ENCODE data around the gene PTCH2.

The PTCH2 gene

DNA sequence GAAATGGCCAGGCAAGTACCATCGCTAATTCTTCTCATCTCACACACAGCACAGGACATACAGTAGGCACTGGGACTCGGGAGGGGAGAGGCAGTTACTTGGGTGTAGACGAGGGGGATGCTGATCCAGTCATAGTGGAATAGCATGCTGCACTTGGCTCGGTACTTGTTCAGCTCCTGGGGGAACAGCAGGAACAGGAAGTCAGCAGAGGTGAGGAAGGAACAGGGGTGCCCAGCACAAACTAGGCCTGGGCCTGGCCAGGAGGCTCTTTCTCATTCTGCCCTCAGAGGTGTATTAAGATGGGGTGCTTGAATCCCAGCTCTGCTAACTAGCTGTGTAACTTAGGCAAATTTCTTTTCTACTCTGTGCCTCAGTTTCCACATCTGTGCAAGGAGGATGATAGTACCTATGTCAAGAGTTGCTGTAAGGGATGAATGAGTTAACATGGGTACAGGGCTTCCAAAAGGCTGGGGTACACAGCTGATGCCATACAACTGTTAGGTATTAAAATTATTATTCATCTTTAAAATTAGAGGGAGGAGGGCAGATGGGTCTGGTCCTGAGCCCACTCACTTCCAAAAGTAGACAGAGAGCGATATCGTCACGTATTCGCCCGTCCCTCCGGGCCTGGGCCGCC lies 57.4 kb downstream of the PTCH2 start:
- H3K4me3 Mint-ChIP-seq: peak overlapping the region; percentile 84
- peaks cover 5% of the 10 kb centered on the region for H3K36me3 Mint-ChIP-seq
- no peaks in the 10 kb centered on the region for H3K27me3 Mint-ChIP-seq
- peaks cover 37% of the 10 kb centered on the region for H3K4me1 Mint-ChIP-seq
- no peaks in the 10 kb centered on the region for H3K9me3 Mint-ChIP-seq
- peak overlapping the region; percentile 59 for H3K27ac Mint-ChIP-seq

DNA sequence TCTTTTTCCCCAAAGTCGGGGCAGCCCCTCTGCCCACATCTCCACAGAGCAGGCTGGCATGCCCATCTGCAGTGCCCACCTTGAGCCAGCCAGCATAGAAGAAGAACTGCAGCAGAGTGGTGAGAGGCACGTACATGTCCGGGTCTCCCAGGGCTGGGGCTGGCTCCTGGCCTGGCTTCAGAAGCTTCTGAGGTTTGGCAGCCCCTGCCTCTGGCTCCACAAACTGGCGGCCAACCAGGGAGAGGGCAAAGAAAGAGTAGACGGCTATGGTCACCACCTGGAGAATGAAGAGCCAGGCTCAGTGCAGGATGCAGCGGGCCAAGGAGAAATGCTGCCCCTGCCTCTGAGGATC lies 58.0 kb downstream of the PTCH2 start:
- H3K36me3 Mint-ChIP-seq: peaks cover 10% of the 10 kb centered on the region
- peak overlapping the region; percentile 76 for H3K27ac Mint-ChIP-seq
- H3K4me3 Mint-ChIP-seq: peak overlapping the region; percentile 84
- no peaks in the 10 kb centered on the region for H3K9me3 Mint-ChIP-seq
- peaks cover 42% of the 10 kb centered on the region for H3K4me1 Mint-ChIP-seq
- H3K27me3 Mint-ChIP-seq: no peaks in the 10 kb centered on the region

DNA sequence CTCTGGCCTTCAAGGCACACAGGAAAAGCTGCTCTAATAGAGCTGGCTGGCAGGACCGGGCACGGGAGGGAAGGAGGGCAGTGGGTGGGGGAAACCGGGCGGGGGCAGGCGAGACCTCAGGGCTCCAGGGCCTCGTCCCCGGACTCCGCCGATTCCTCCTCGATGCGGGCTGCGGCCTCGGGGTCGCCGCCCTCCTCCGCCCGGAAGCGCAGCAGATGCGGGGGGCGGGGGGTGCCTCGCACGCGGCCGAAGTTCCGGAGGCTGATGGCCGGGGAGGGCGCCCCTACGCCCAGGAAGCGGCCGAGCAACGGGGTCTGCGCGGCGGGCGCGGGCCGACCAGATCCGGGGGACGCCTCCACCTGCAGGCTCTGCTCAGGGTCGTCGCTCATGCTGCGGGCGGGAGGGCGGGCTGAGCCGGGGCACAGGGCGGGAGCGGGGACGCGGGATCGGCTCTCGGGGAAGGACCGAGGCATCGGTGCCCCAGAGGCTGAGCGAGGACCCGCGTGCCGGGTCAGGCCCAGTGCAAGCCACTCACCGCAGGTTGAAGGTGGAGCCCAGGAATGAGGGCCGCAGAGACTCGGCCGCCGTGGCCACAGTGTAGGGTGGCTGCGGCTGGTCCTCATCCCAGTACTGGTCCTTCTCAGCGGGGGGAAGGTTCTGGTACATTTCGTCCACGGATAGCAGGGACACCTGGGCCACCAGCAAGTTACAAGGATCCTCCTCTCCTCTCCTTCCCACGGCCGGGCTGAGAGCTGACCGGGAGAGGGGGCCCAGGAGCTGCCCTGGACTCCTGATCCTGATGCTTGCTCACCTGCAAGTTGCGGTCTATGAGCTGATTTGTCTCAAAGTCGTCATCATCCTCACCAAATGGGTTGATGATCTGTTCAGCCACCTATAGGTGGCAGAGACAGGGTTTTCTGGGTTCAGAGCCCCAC lies 58.7 kb downstream of the PTCH2 start:
- Mint-ChIP-seq H3K27me3 (no peaks in the 10 kb centered on the region), H3K36me3 (peaks cover 12% of the 10 kb centered on the region), H3K4me3 (peak overlapping the region; percentile 84), H3K9me3 (no peaks in the 10 kb centered on the region), H3K27ac (peak overlapping the region; percentile 76), H3K4me1 (peaks cover 43% of the 10 kb centered on the region)

DNA sequence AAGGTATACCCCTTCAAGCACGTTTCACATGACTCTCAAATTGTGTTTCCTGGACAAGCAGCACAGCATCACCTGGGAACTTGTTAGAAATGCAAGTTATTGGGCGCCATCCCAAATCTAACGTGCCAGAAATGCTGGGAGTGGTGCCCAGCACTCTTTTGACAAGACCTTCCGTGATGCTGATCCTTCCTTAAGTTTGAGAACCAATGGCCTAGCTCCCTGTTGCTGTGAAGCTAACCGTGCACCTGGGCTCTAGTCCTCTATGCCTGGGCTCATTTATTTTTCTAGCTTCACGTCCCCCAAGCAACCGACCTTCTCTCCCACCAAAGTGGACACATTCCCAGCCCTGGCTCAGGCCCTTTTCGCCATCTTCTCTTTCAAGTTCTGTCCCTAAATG lies 59.4 kb downstream of the PTCH2 start:
- Mint-ChIP-seq H3K36me3 (peaks cover 17% of the 10 kb centered on the region), H3K27me3 (no peaks in the 10 kb centered on the region), H3K27ac (peak overlapping the region; percentile 4), H3K4me1 (peaks cover 49% of the 10 kb centered on the region), H3K4me3 (peak overlapping the region; percentile 56), H3K9me3 (no peaks in the 10 kb centered on the region)

DNA sequence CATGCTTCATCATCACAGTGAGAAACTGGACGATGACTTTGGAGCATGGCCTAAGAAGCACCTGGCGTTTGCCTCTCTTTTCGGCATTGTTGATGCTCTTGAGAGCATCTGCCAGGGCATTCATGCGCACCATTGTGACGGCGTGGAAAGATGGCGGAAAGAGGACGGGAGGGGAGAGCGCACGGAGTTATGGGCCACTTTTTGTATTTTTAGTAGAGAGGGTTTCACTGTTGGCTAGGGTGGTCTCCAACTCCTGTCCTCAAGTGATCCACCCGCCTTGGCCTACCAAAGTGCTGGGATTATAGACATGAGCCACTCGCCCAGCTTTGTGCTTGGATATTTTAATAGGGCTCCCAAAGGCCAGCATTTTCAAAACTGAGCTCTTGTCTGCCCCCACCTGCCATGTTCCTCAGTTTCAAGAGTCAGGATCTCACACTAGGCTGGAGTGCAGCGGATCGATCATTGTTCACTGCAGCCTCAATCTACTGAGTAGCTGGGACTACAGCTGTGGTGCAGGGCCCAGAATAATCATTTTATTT lies 62.4 kb downstream of the PTCH2 start:
- peaks cover 53% of the 10 kb centered on the region for H3K4me1 Mint-ChIP-seq
- H3K4me3 Mint-ChIP-seq: peak overlapping the region; percentile 68
- H3K36me3 Mint-ChIP-seq: peaks cover 38% of the 10 kb centered on the region
- no peaks in the 10 kb centered on the region for H3K27me3 Mint-ChIP-seq
- no peaks in the 10 kb centered on the region for H3K9me3 Mint-ChIP-seq
- H3K27ac Mint-ChIP-seq: peak overlapping the region; percentile 68

DNA sequence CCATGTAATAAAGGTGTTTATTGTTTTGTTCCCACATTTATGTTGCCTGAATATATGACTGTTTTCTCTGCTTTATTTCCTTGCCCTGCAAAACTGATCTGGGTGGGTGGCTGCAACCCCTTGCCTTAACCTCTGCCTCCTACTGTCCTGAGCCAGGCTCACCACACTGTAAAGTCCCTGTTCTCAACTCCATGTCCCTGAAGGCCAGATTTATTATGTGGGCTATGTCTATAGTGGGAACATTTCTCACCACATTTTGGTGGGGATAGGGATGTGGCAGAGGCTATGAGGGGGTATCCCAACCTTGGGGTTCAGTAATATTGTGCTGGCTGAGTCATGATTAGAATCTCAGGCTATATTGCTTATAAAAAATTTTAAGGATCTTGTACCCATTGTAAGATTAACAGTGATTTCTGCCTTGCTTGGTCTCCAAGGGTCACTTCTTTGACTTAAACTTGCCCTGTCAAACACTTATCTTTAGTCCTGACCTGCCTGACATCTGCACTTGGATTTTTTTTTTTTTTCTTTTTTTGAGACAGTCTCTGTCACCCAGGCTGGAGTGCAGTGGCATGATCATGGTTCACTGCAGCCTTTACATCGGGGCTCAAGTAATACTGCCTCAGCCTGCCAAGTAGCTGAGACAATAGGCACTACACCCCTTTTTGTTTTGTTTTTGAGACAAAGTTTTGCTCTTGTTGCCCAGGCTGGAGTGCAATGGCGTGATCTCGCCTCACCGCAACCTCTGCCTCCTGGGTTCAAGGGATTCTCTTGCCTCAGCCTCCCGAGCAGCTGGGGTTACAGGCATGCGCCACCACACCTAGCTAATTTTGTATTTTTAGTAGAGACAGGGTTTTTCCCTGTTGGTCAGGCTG lies 64.1 kb downstream of the PTCH2 start:
- peaks cover 38% of the 10 kb centered on the region for H3K36me3 Mint-ChIP-seq
- H3K27ac Mint-ChIP-seq: peak overlapping the region; percentile 84
- no peaks in the 10 kb centered on the region for H3K27me3 Mint-ChIP-seq
- peak overlapping the region; percentile 97 for H3K4me3 Mint-ChIP-seq
- peaks cover 51% of the 10 kb centered on the region for H3K4me1 Mint-ChIP-seq
- no peaks in the 10 kb centered on the region for H3K9me3 Mint-ChIP-seq

DNA sequence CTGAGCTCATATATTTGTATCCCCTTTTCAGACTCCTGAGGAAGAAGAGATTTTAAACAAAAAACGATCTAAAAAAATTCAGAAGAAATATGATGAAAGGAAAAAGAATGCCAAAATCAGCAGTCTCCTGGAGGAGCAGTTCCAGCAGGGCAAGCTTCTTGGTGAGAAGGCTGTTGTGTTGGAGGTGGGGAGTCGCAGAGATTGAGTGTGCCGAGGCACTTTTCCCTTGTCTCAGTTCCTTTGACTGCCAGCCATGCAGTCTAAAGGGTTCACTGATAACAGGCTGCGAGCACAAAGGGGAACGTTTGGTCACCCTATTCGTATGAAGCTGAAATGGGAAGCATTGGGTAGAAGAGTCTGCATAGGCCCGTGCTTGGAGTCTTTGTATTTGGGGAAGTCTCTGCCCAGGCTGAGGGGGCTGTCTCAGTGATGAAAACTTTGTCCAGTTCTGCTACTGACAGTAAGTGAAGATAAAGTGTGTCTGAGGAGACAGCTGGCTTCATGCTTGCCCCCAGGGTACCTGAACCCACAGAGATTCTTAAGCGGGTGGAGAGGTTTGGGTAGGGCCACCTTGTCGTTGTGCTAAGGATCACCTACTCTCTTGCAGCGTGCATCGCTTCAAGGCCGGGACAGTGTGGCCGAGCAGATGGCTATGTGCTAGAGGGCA lies 65.0 kb downstream of the PTCH2 start:
- Mint-ChIP-seq H3K27me3 (no peaks in the 10 kb centered on the region), H3K27ac (peak overlapping the region; percentile 95), H3K4me3 (peak overlapping the region; percentile 97), H3K36me3 (peaks cover 38% of the 10 kb centered on the region), H3K9me3 (no peaks in the 10 kb centered on the region), H3K4me1 (peaks cover 45% of the 10 kb centered on the region)

DNA sequence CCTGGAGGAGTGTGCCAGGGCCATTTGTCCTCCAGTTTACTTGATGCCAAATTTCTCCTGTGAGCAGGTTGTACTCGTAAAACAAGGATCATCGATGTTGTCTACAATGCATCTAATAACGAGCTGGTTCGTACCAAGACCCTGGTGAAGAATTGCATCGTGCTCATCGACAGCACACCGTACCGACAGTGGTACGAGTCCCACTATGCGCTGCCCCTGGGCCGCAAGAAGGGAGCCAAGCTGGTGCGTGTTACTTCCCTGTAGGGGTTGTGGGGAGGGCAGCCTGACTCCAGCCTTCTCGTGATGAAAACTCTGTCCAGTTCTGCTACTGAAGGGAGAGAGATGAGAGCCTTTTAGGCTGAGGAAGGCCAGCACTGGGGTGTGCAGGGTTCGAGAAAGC lies 65.5 kb downstream of the PTCH2 start:
- Mint-ChIP-seq H3K4me1 (peaks cover 44% of the 10 kb centered on the region), H3K27ac (peak overlapping the region; percentile 95), H3K36me3 (peaks cover 38% of the 10 kb centered on the region), H3K27me3 (no peaks in the 10 kb centered on the region), H3K4me3 (peak overlapping the region; percentile 97), H3K9me3 (no peaks in the 10 kb centered on the region)

DNA sequence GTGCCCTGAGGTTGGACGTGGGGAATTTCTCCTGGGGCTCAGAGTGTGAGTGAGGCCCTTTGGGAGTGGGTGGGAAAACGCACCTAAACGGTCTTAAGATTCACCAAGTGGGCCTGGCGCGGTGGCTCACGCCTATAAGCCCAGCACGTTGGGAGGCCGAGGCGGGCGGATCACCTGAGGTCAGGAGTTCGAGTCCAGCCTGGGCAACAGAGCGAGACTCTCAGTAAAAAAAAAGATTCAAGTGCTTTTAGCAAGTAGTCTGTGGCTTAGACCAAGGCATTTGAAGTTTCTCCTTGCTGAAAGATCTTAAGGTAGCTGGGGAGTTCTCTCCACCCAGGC lies 66.4 kb downstream of the PTCH2 start:
- H3K4me3 Mint-ChIP-seq: peak overlapping the region; percentile 97
- no peaks in the 10 kb centered on the region for H3K9me3 Mint-ChIP-seq
- peaks cover 44% of the 10 kb centered on the region for H3K4me1 Mint-ChIP-seq
- no peaks in the 10 kb centered on the region for H3K27me3 Mint-ChIP-seq
- peak overlapping the region; percentile 99 for H3K27ac Mint-ChIP-seq
- H3K36me3 Mint-ChIP-seq: peaks cover 38% of the 10 kb centered on the region

DNA sequence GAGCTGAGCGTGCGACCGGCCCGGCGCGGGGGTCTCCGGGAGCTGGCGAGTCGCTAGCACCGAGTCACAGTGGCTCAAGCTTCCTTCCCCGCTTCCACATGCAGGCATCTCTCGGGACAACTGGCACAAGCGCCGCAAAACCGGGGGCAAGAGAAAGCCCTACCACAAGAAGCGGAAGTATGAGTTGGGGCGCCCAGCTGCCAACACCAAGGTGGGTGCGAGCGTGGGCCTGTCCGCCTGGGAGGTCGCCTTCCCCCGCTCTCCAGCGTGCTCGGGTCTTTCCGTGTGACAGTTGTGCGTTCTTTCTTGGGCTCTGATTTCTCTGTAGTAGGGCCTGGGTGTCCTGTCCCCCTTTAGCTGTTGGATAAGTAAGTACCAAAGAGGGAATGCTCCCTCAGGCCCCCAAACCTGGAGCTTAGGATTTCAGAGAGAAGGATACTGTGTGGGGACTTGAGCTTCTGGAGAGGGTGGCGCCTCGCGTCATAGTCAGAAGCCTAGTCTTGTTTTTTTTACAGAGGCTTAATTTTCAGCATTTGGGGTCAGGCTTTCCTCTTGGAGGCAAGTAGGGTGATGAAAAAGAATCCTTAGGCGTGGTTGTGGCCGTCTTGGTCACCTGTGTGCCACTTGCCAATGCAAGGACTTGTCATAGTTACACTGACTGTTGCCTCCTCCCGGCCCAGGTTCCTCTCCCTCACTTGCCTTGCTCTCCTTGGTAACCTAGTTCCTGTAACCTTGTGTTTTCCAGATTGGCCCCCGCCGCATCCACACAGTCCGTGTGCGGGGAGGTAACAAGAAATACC lies 66.9 kb downstream of the PTCH2 start:
- peaks cover 38% of the 10 kb centered on the region for H3K4me1 Mint-ChIP-seq
- H3K4me3 Mint-ChIP-seq: peak overlapping the region; percentile 97
- H3K27me3 Mint-ChIP-seq: no peaks in the 10 kb centered on the region
- no peaks in the 10 kb centered on the region for H3K9me3 Mint-ChIP-seq
- H3K27ac Mint-ChIP-seq: peak overlapping the region; percentile 99
- peaks cover 35% of the 10 kb centered on the region for H3K36me3 Mint-ChIP-seq

DNA sequence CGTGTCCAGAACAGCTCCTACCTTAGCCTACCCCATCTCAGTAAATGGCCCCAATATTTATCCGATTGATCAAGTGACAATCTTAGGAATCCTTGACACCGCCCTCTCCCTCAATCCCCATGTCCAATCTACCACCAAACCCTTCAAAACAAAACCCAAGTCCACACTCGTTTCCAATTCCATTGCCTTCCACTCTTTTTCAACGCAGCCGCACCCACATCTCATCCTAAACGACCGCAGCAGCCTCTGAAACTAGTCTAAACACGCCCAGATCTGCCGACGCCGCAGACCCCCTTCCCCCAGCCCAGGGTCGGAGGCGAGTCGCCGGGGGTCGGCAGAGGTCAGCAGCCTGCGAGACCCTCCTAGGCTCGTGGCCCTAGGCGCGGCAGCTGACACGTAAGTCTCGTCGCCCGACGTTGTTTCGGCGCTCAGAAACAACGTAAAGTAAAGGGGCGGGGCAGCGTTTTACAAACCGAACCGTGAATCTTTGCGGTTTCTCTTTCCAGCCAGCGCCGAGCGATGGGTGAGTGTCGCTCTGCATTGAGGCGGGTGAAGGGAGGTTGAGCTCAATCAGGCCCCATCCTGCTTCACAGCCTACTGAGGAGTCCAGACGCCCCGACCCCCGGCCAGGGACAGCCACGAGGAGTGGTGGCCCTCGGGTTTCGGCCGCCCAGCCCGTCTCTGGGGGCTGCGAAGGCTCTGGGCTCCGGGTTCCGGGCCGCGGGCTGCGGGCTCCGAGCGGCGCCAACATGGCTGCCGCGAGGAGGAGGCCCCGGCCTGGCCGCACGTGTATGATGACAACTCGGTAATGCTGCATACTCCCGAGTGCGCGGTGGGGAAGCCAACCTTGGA lies 67.7 kb downstream of the PTCH2 start, which contains the start of gene RPS8:
Gene RPS8 (plus strand): TSS at position 463 of the 852 bp plus-strand sequence. CDS start 57 bp downstream, at position 520.
- Mint-ChIP-seq H3K4me3 (peak within 1 kb of the TSS; percentile 97), H3K9me3 (no peaks in the 10 kb centered on the region), H3K36me3 (peaks cover 30% of the 10 kb centered on the region), H3K4me1 (peaks cover 34% of the 10 kb centered on the region), H3K27me3 (no peaks in the 10 kb centered on the region), H3K27ac (peak within 1 kb of the TSS; percentile 99)
